Osteoblast (primary cell): Measurements from ENCODE around the gene CD300LD. TPM values are rescaled to one million over a fixed set of nuclear protein-coding genes. Genes with fewer than 3 reads are reported as not detected.

Experiments
- DNase-seq: peaks from one replicate; pipeline ENCODE4 v3.0.0; 2011; ENCODE audit warnings: low spot score, mixed read lengths; ENCODE audit not compliant: insufficient read length; ENCODE audit errors: missing footprints
- H2AFZ ChIP-seq: 2 replicates; pipeline ENCODE4 v1.6.0; 2011; ENCODE audit warnings: mild to moderate bottlenecking, low read length
- H3K27ac ChIP-seq: 2 replicates; pipeline ENCODE4 v1.5.1; 2011; ENCODE audit warnings: mild to moderate bottlenecking, low read depth, low read length, moderate library complexity
- H3K27me3 ChIP-seq: 2 replicates; pipeline ENCODE4 v1.6.0; 2012; ENCODE audit warnings: mild to moderate bottlenecking, control low read depth, inconsistent platforms, low read length, moderate library complexity; ENCODE audit not compliant: insufficient read depth
- H3K36me3 ChIP-seq: 2 replicates; pipeline ENCODE4 v1.5.1; 2011; ENCODE audit warnings: mild to moderate bottlenecking, low read length, control low read depth, moderate library complexity; ENCODE audit not compliant: insufficient read depth
- H3K4me1 ChIP-seq: 2 replicates; pipeline ENCODE4 v1.5.1; 2011; ENCODE audit warnings: mild to moderate bottlenecking, low read length, control low read depth, moderate library complexity; ENCODE audit not compliant: insufficient read depth
- H3K4me2 ChIP-seq: 2 replicates; pipeline ENCODE4 v1.6.0; 2011; ENCODE audit warnings: mild to moderate bottlenecking, low read length; ENCODE audit not compliant: insufficient read depth
- H3K4me3 ChIP-seq: fragments of 200-600 bp; sonication (generic); 3 replicates; pipeline ENCODE4 v1.5.1; 2012; ENCODE audit warnings: mild to moderate bottlenecking, low read length, inconsistent platforms; ENCODE audit not compliant: insufficient read depth
- H3K79me2 ChIP-seq: 2 replicates; pipeline ENCODE4 v1.6.0; 2012; ENCODE audit warnings: mild to moderate bottlenecking, low read length, control low read depth, inconsistent platforms; ENCODE audit not compliant: insufficient read depth
- H3K9me3 ChIP-seq: 2 replicates; pipeline ENCODE4 v1.5.1; 2011; ENCODE audit warnings: low read depth, low read length, control low read depth
- H4K20me1 ChIP-seq: 2 replicates; pipeline ENCODE4 v1.6.0; 2012; ENCODE audit warnings: mild to moderate bottlenecking, low read length, control low read depth; ENCODE audit not compliant: insufficient read depth
- total RNA-seq: library from RNA; depleted of rRNA; stranded (reverse); fragments of >200 nt; gene quantifications from 2 replicates; pipeline ENCODE4 v1.2.3, GENCODE V29; 2012
- TF ChIP-seq, protein P1 (sequence below): IDR thresholded peaks from 2 replicates; pipeline ENCODE4 v1.5.1; 2011; ENCODE audit warnings: mild to moderate bottlenecking, low read depth, low read length, moderate library complexity; ENCODE audit errors: extremely low read depth

CD300LD gene
- total RNA-seq, 1 donor: not detected

- Histone ChIP-seq H2AFZ (no peak overlapping the region), H3K79me2 (no peaks in the 10 kb centered on the region), H3K27ac (no peak overlapping the region), H4K20me1 (no peaks in the 10 kb centered on the region), H3K4me2 (no peak overlapping the region), H3K36me3 (no peaks in the 10 kb centered on the region), H3K9me3 (no peaks in the 10 kb centered on the region), H3K4me3 (no peak overlapping the region), H3K27me3 (peaks cover 8% of the 10 kb centered on the region), H3K4me1 (no peaks in the 10 kb centered on the region)
- TF ChIP-seq, protein P1, sequence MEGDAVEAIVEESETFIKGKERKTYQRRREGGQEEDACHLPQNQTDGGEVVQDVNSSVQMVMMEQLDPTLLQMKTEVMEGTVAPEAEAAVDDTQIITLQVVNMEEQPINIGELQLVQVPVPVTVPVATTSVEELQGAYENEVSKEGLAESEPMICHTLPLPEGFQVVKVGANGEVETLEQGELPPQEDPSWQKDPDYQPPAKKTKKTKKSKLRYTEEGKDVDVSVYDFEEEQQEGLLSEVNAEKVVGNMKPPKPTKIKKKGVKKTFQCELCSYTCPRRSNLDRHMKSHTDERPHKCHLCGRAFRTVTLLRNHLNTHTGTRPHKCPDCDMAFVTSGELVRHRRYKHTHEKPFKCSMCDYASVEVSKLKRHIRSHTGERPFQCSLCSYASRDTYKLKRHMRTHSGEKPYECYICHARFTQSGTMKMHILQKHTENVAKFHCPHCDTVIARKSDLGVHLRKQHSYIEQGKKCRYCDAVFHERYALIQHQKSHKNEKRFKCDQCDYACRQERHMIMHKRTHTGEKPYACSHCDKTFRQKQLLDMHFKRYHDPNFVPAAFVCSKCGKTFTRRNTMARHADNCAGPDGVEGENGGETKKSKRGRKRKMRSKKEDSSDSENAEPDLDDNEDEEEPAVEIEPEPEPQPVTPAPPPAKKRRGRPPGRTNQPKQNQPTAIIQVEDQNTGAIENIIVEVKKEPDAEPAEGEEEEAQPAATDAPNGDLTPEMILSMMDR: no peak
- no peak for DNase-seq
Observed at GRCh38 chr17:74536890-74537289, 55.2 kb downstream of the CD300LD start.

DNA sequence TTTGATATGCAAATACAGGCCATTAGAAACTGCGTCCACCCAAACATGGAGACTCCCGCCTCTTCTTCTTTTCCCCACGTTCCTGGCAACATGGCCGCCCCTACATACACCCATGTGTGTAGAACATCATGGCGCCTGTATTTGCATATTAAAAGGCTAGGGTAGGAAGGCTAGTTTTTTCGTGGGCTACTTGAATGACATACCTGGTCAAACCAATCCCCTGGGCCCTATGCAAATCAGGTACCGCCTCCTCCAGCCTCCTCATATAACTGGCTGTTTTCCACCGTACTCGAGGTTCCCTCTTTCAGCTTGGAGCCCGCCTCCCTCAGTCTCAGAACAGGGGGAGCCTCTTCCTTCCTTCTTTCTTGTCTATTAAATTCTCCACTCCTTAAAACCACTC lies 60.0 kb downstream of the CD300LD start:
- Histone ChIP-seq H3K27me3 (no peaks in the 10 kb centered on the region), H3K4me3 (no peak overlapping the region), H3K4me1 (no peaks in the 10 kb centered on the region), H3K27ac (no peak overlapping the region), H3K79me2 (no peaks in the 10 kb centered on the region), H2AFZ (no peak overlapping the region), H3K4me2 (no peak overlapping the region), H4K20me1 (no peaks in the 10 kb centered on the region), H3K9me3 (no peaks in the 10 kb centered on the region), H3K36me3 (no peaks in the 10 kb centered on the region)
- TF ChIP-seq, protein P1: no peak
- no peak for DNase-seq

DNA sequence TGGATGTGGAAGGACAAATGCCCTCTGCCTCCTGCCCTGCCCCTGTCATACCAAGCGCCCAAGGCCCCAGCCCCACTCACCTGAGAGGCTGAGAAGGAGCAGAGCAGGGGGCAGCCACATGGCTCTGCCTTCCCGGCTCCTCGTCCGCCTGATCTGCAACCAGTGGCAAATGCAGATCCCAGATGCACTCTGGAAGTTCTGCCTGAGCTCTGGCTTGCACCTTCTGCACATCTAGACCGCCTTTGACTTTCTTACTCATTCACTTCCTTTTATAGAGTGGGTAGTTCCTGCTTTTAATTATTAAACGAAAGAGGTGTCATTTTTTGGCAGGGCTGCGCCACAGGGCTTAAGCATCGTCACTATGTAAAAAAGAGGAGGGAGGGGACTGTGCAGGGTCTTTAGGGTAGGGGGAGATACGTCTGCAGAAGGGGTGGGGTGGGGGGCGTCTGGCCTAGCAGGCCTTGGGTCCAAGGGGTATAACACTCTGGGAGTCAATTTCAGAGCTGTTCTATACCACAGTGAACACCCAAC lies 60.8 kb downstream of the CD300LD start, which contains the start of gene CD300LB:
Gene CD300LB (minus strand): TSS at position 245 of the 531 bp plus-strand sequence. CDS start 125 bp downstream, at position 120.
- no peak within 1 kb of the TSS for H3K4me3 ChIP-seq
- H3K4me1 ChIP-seq: no peaks in the 10 kb centered on the region
- no peaks in the 10 kb centered on the region for H3K36me3 ChIP-seq
- no peaks in the 10 kb centered on the region for H3K9me3 ChIP-seq
- H4K20me1 ChIP-seq: no peaks in the 10 kb centered on the region
- no peak for DNase-seq
- TF ChIP-seq, protein P1: no peak
- H3K27ac ChIP-seq: no peak within 1 kb of the TSS
- no peak within 1 kb of the TSS for H3K4me2 ChIP-seq
- H2AFZ ChIP-seq: no peak within 1 kb of the TSS
- H3K27me3 ChIP-seq: no peaks in the 10 kb centered on the region
- H3K79me2 ChIP-seq: no peaks in the 10 kb centered on the region

DNA sequence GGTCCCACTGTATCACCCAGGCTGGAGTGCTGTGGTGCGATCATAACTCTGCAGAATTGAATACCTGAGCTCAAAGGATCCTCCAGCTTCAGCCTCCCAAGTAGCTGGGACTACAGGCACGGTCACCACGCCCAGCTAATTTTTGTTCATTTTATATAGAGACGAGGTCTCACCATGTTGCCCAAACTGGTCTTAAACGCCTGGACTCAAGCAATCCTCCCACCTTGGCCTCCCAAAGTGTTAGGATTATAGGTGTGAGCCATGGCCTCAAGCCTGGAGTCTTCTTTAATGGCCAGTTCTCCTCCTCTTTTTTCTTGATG lies 61.3 kb downstream of the CD300LD start:
- no peak overlapping the region for H3K4me3 ChIP-seq
- no peaks in the 10 kb centered on the region for H3K79me2 ChIP-seq
- TF ChIP-seq, protein P1: no peak
- DNase-seq: no peak
- no peaks in the 10 kb centered on the region for H3K27me3 ChIP-seq
- H3K27ac ChIP-seq: no peak overlapping the region
- no peaks in the 10 kb centered on the region for H3K36me3 ChIP-seq
- H3K9me3 ChIP-seq: no peaks in the 10 kb centered on the region
- H4K20me1 ChIP-seq: no peaks in the 10 kb centered on the region
- no peak overlapping the region for H3K4me2 ChIP-seq
- no peaks in the 10 kb centered on the region for H3K4me1 ChIP-seq
- no peak overlapping the region for H2AFZ ChIP-seq

Other genes starting within 250 kb of the CD300LD start
- not detected in 2 replicates for gene BTBD17, start 230.4 kb downstream of the CD300LD start, total RNA-seq
- gene GPR142, start 224.8 kb downstream of the CD300LD start, total RNA-seq: not detected in 2 replicates
- 2.9 and 6.8 TPM in 2 replicates for gene GPRC5C, start 160.2 kb downstream of the CD300LD start, total RNA-seq
- gene CD300A, start 125.6 kb downstream of the CD300LD start, total RNA-seq: not detected in 2 replicates
- not detected in 2 replicates for gene CD300LB, start 60.8 kb downstream of the CD300LD start, total RNA-seq
- under 0.01 TPM in 1 of 2 replicates, not detected in the other for gene CD300C, start 46.2 kb downstream of the CD300LD start, total RNA-seq
- gene CD300H, start 24.8 kb downstream of the CD300LD start, total RNA-seq: not detected in 2 replicates
- gene CD300E, start 31.5 kb upstream of the CD300LD start, total RNA-seq: under 0.01 TPM in 1 of 2 replicates, not detected in the other
- gene CD300LF, start 120.6 kb upstream of the CD300LD start, total RNA-seq: not detected in 2 replicates
- under 0.01 and 0.36 TPM in 2 replicates for gene RAB37, start 145.0 kb upstream of the CD300LD start, total RNA-seq
- 15.9 and 22.1 TPM in 2 replicates for gene NHERF1, start 156.3 kb upstream of the CD300LD start, total RNA-seq
- gene NAT9, start 184.1 kb upstream of the CD300LD start, total RNA-seq: 33.0 and 35.1 TPM in 2 replicates